HG03469 (cell line): ENCODE measurements around the gene SBSN.
A peak's percentile ranks its signal among the peaks of the same experiment; 100 is the strongest.

Source experiments
- ATAC-seq: cut with Tn5 transposase; IDR thresholded peaks from one replicate; pipeline ENCODE4 v1.9.1; 2021; ENCODE audit warnings: mild to moderate bottlenecking, moderate library complexity, moderate number of reproducible peaks; ENCODE audit not compliant: unreplicated experiment

The SBSN gene

GRCh38 chr19:35555301-35556005, 27.3 kb upstream of the SBSN start:
- ATAC-seq, result no peak

DNA sequence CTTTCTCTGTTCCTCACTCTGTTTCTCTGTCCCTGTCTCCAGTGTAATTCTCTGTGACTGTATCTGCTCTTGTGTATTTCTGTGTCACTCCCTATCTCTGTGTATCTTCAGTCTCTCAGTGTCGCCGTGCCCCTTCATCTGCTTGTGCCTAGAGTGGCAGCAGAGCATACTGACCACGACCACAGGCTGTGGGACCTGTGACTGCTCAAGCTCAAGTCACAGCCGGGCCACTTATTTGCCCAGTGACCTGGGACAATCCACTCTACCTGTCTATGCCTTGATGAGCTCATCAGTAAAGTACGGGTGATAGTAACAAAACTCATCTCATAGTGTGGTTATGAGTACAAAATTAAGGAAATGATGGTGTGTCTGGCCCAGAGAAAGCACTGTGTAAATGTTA, 26.0 kb upstream of the SBSN start:
- ATAC-seq, result no peak

DNA sequence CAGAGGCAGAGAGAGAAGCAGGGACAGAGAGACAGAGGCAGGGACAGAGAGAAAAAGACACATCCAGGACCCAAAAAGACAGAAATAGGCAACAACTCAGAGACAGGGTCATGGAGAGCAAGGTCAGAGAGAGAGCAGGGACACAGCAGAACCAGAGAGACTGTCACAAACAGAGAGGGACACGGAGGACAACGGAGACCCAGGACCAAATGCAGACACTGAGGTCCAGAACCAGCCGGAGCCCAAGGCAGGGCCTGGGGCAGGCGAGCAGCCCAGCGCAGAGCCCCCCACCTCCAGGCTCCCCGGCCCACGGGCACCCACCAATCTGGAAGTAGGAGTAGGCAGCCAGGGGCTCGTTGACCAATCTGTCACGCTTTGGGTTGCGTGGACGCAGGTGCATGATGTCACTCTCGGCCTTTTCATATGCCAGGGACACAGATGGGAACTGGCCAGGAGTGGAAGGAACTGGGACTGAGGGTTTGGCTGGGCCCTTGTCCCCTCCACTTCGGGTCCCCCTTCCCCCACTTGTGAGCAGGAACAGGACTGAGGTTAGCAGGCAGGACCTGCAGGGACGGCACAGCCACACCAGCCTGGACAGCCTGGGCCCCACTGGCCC, 25.4 kb upstream of the SBSN start:
- no peak for ATAC-seq

- no peak for ATAC-seq
These were observed 24.6 kb upstream of the SBSN start for GRCh38 chr19:35552534-35553384.

DNA sequence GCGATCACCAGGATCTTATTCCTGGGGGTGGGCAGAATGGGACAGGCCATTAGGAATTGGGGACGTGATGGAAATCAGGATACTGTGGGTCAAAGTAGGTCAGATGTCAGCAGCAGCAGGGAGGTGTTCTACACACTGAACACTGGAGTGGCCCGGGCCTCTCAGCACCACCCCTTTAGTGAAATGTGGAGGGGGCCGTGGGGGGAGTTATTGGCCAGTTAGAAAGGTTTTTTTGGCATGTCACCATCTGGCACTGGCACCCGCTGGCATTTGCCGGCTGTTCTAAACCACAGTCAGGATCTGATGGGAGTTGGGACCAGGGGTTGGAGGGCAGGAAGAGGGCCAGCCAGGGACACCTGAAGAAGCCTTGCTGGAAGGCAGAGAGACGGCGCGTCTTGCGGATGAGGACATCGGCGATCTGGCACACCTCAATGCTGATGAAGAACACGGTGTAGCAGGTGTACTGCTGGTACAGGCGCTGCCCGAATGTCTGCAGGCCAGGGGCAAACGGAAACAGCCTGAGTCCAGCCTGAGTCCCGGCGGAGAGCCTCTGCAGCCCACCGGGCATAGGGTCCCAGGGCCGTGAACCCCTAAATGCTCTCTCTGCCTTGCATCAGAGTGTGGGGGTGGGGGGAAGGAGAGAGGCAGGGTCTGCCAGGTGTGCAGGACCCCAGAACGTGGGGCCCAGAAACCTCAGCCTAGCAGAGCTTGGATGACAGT, 23.1 kb upstream of the SBSN start:
- ATAC-seq, result no peak

- no peak for ATAC-seq
These were observed 21.9 kb upstream of the SBSN start for GRCh38 chr19:35549879-35550523.

GRCh38 chr19:35549174-35549788, 21.2 kb upstream of the SBSN start:
- no peak for ATAC-seq

GRCh38 chr19:35546532-35546931, 18.4 kb upstream of the SBSN start:
- ATAC-seq, result no peak

DNA sequence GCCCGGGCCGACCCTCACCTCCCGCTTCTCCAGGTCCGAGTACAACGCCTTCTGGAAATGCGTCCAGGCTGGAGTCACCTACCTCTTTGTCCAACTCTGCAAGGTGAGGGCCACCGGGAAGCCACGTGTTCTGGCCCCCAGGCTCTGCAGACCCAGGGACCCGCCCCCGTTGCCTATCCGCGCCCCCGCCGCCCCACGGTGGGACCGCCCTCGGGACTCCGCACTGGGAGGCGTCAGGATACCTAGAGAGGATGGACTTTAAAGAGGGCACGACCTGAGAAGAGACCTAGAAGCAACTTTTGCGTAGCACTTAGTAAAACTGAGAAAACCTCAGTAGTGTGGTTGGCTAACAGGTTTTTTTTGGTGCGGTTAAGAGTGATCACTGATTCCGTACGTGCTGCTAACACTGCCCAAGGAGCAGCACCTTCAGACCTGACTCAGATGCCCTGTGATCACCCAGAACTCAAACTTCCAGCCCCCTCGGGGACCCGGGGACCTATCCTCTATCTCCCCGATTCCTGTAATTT, 17.8 kb upstream of the SBSN start:
- peak; percentile 25 for ATAC-seq

DNA sequence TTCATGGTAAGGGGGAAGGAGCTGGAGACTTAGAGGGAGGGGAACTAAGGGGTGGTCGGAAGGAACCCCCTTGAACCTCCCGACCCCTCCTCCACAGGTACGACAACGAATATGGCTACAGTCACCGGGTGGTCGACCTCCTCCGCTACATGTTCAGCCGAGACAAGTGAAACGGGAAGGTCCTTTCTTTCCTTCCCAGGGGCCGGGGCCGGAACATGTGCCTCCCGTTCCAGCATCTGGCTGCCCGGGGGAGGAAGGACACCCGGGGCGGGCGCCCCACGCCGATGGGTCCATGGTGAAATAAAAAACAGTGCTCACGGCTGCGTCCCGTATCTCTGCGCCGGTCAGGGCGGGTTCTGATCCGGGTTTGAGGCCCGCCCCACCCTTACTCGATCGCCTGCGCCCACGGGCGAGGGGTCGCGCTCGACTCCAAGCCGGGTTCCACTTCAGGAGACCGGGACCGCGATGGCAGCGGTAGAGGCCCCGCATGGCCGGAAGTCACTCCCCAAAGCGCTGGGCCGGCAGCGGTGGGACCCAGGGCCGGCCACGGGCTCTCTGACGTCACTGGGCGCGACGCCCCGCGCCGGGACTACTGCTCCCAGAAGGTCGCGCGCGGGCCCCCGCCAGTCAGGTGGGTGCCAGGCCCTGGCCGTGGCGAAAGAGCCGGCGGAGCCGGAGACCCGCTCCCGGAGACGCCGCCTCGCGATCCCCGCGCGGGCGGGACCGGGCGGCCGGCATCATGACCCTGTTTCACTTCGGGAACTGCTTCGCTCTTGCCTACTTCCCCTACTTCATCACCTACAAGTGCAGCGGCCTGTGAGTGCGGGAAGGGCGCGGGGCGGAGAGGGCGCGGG, 17.1 kb upstream of the SBSN start, which contains the start of gene TMEM147:
Gene TMEM147 (plus strand): TSS at position 626 of the 854 bp plus-strand sequence. CDS start 114 bp downstream, at position 740.
- ATAC-seq, result peak; percentile 49

- ATAC-seq, result no peak
These were observed 16.1 kb upstream of the SBSN start for GRCh38 chr19:35544110-35544802.

DNA sequence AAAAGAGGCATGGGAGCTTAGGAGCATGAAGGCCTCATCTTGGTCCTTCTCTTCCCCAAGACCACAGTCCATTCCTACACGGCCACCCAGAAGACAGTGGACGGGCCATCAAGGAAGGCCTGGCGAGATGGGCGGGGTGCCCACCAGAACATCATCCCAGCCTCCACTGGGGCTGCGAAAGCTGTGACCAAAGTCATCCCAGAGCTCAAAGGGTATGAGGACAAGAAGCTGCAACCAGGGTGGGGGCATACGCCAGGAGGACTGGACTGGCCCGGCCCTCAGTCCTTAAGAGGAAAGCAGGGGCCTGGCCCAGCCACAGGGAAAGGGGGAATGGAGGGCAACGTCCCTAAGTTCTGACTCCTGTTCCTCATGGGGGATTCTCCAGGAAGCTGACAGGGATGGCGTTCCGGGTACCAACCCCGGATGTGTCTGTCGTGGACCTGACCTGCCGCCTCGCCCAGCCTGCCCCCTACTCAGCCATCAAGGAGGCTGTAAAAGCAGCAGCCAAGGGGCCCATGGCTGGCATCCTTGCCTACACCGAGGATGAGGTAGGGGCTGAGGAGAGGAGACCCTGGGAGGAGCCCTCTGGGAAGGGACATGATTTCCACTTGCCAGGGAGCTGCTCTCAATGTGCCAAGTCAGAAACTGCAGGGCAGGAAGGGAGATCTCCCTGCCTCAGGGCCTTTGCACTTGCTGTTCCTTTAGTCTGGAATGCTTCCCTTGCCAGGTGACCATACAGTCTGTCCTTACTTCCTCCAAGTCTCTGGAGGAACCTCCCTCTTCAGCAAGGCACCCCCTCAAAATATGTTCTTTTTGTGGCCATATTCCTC, 15.4 kb upstream of the SBSN start:
- no peak for ATAC-seq

DNA sequence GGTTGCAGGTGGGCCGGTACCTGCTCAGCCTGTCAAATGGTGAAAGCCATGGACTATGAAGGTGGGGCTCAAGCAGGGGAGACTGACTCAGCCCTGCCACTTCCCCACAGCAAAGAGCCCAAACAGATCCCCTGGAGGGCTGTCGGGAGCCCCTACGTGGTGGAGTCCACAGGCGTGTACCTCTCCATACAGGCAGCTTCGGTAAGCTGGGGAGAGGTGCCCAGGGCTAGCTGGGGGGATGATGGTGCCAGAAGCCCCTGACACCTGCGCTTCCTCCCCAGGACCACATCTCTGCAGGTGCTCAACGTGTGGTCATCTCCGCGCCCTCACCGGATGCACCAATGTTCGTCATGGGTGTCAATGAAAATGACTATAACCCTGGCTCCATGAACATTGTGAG, 14.1 kb upstream of the SBSN start:
- no peak for ATAC-seq

GRCh38 chr19:35540356-35540927, 12.3 kb upstream of the SBSN start:
- ATAC-seq, result no peak

GRCh38 chr19:35539850-35540249, 11.7 kb upstream of the SBSN start:
- ATAC-seq, result no peak

DNA sequence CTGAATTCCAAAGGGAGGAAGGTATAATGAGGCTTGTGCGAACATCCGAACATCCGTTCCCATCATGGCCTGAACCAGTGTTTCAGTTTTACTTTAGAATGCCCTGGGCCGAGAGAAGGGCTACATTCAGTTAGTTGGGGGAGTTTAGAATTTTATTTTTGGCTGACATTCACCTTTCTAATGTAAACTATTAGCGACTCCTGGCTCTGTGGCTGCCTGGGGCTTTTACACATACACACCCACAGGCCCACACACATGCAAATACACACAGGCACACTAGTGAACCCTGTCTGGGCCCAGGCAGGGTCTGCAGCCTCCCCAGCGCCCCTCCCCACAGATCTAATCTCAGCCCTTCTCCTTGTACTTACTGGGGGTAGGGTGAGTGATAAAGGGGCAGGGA, 11.2 kb upstream of the SBSN start:
- no peak for ATAC-seq

DNA sequence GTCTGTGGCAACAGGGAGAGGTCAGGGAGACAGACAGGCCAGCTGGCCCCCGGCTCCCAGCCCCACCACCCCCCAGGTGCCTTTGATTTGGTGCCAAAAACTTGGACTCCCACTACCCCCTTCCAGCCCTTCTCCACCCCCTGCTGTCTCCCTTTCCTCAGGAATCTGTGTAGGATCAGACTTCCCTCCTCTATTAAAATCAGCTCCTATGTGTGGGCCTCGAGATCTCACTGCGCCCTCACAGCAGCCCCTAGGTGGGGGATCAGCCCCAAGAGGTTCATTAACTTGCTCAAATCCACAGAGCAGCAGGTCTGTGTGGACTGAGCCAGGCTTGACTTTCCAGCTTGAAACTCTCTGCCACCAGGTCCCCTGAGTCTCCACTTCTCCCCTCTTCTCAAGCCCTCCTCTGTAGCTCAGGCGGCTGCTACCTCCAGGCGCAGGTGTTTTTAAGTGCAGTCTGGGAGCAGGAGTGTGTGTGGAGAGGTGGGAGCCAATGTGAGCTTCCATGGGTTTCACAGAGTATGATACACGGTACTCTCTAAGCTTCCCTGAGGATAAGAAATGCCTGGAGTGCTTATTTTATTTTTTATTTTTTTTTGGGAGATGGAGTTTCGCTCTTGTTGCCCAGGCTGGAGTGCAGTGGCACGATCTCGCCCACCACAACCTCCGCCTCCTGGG, 6.8 kb upstream of the SBSN start:
- ATAC-seq, result no peak
